KMS-11 (cell line): ENCODE results near the gene FHIT.

Experiments used
- H2AFZ ChIP-seq: fragments of 200-600 bp; sonication (generic); 2 replicates; pipeline ENCODE4 v1.6.1; 2016; ENCODE audit warnings: antibody characterized with exemption, mixed run types, low read depth
- H3K27ac ChIP-seq: fragments of 200-600 bp; sonication (generic); 2 replicates; pipeline ENCODE4 v1.6.1; 2016; ENCODE audit warnings: mild to moderate bottlenecking, mixed run types
- H3K27me3 ChIP-seq: fragments of 200-600 bp; sonication (generic); 2 replicates; pipeline ENCODE4 v1.6.1; 2017; ENCODE audit warnings: mild to moderate bottlenecking, low read depth, mixed run types, moderate library complexity; ENCODE audit not compliant: insufficient read depth
- H3K36me3 ChIP-seq: fragments of 200-600 bp; sonication (generic); 2 replicates; pipeline ENCODE4 v1.6.1; 2017; ENCODE audit warnings: mild to moderate bottlenecking, mixed run types; ENCODE audit not compliant: insufficient read depth
- H3K4me1 ChIP-seq: fragments of 200-600 bp; sonication (generic); 2 replicates; pipeline ENCODE4 v1.6.1; 2016; ENCODE audit warnings: mild to moderate bottlenecking, low read depth, mixed run types; ENCODE audit not compliant: poor library complexity, severe bottlenecking
- H3K4me2 ChIP-seq: fragments of 200-600 bp; sonication (generic); 2 replicates; pipeline ENCODE4 v1.7.0; 2016; ENCODE audit warnings: mild to moderate bottlenecking, mixed run types
- H3K4me3 ChIP-seq: fragments of 200-600 bp; sonication (generic); IDR thresholded peaks from 2 replicates; pipeline ENCODE4 v1.6.1; 2017; ENCODE audit warnings: low read depth, low read length, mixed read lengths; ENCODE audit not compliant: insufficient read depth
- H3K79me2 ChIP-seq: fragments of 200-600 bp; sonication (generic); 2 replicates; pipeline ENCODE4 v1.6.1; 2016; ENCODE audit warnings: low read depth, mixed run types; ENCODE audit not compliant: insufficient read depth
- H3K9ac ChIP-seq: fragments of 200-600 bp; sonication (generic); 2 replicates; pipeline ENCODE4 v1.6.1; 2016; ENCODE audit warnings: mild to moderate bottlenecking, mixed run types
- H4K20me1 ChIP-seq: fragments of 200-600 bp; sonication (generic); 2 replicates; pipeline ENCODE4 v1.6.1; 2016; ENCODE audit warnings: mild to moderate bottlenecking, mixed run types; ENCODE audit not compliant: insufficient read depth
- CTCF ChIP-seq: fragments of 200-600 bp; sonication (generic); conservative IDR thresholded peaks from 2 replicates; pipeline ENCODE4 v1.6.1; 2017; ENCODE audit warnings: low read depth, mild to moderate bottlenecking, antibody characterized with exemption, low read length, moderate library complexity, mixed read lengths

FHIT gene

GRCh38 chr3:60720736-60721135, 530.5 kb downstream of the FHIT start:
- H3K9ac ChIP-seq, result no peak overlapping the region
- no peaks in the 10 kb centered on the region for H3K27me3 ChIP-seq
- no peaks in the 10 kb centered on the region for H3K79me2 ChIP-seq
- H4K20me1 ChIP-seq, result no peaks in the 10 kb centered on the region
- H3K4me3 ChIP-seq, result no peak overlapping the region
- no peak overlapping the region for H3K27ac ChIP-seq
- H3K36me3 ChIP-seq, result no peaks in the 10 kb centered on the region
- H3K4me1 ChIP-seq, result no peaks in the 10 kb centered on the region
- no peak overlapping the region for H2AFZ ChIP-seq
- TF ChIP-seq CTCF, result no peak
- H3K4me2 ChIP-seq, result no peak overlapping the region

- no peak for TF ChIP-seq CTCF
- no peak overlapping the region for H3K4me2 ChIP-seq
- no peaks in the 10 kb centered on the region for H3K4me1 ChIP-seq
- no peaks in the 10 kb centered on the region for H3K27me3 ChIP-seq
- no peak overlapping the region for H2AFZ ChIP-seq
- H3K36me3 ChIP-seq, result no peaks in the 10 kb centered on the region
- H3K27ac ChIP-seq, result no peak overlapping the region
- H3K79me2 ChIP-seq, result no peaks in the 10 kb centered on the region
- no peak overlapping the region for H3K4me3 ChIP-seq
- H3K9ac ChIP-seq, result no peak overlapping the region
- H4K20me1 ChIP-seq, result no peaks in the 10 kb centered on the region
Measured at GRCh38 chr3:60716573-60716972, 534.7 kb downstream of the FHIT start.

DNA sequence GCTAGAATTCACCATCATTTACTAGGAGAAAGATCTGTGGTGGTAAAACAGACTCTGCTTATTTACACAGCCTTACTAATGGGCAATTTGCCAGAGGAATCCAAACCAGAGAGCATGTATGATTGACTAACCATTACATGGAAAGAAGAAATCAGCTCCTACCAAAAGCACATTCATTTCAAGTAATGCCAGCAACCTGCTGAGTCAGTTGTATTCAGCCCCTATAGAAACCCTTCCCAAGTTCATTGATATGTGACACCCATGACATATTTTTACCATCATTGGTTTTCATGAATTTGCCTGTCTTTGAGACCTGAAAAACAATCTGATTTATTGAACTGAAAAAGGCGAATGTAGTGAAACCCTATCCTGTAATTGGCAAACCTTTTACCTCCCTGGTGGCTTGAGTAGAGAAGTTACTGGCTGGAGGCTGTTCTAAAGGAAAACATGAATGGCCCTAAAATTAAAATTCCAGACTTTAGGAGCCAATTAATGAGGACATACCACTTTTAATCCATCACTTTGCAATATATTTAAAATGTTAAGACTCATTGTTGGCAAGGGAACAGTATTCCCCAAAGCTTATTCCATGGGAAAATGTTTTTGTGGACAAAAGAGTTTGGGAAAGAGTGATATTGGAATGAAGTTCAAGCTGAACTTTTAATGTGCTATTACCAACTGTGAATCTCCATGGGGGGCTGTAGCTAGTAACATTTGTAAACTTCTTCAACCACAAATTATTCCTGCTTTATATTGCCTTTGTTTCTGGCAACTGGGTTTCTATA, 542.9 kb downstream of the FHIT start:
- TF ChIP-seq CTCF, result no peak
- Histone ChIP-seq H3K4me2 (no peak overlapping the region), H3K27ac (no peak overlapping the region)

DNA sequence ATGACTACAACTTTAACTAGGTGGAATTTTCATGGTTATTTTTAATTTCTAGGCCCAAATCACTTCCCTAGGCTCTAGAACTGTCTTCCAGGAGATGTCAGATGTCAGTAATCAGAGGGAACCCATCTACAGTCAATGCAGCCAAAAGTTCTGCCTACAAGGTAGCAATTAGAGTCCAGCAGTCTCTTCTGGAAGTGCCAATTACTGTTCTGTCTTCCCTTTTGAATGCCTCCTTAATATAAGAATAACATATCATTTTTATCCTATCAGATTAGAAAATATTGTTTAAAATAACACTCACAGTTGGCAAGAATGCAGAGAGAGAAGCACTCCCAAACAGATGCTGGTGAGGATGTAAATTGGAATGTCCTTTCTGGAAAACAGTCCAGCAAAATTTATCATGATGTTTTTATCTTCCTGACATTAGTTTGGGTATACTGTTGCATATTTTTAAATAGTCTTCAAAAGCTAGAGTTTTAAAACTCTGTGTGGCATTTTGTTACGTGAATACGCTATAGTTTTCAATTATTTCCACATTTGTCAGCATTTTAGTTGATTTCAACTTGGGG, 543.7 kb downstream of the FHIT start:
- no peak overlapping the region for H3K4me2 ChIP-seq
- no peak overlapping the region for H3K4me3 ChIP-seq
- no peak overlapping the region for H3K27ac ChIP-seq
- no peak for TF ChIP-seq CTCF
- H2AFZ ChIP-seq, result no peak overlapping the region
- H3K27me3 ChIP-seq, result no peaks in the 10 kb centered on the region
- no peaks in the 10 kb centered on the region for H4K20me1 ChIP-seq
- H3K4me1 ChIP-seq, result no peaks in the 10 kb centered on the region
- no peak overlapping the region for H3K9ac ChIP-seq
- H3K36me3 ChIP-seq, result no peaks in the 10 kb centered on the region
- H3K79me2 ChIP-seq, result no peaks in the 10 kb centered on the region

More for the DNA sequence above, 542.9 kb downstream of the FHIT start:
- Histone ChIP-seq H3K36me3 (no peaks in the 10 kb centered on the region), H3K27me3 (no peaks in the 10 kb centered on the region), H3K4me1 (no peaks in the 10 kb centered on the region), H3K4me3 (no peak overlapping the region), H3K9ac (no peak overlapping the region), H3K79me2 (no peaks in the 10 kb centered on the region), H2AFZ (no peak overlapping the region), H4K20me1 (no peaks in the 10 kb centered on the region)
